Measurements from ENCODE around the gene MSH6.
A peak's percentile ranks its signal among the peaks of the same experiment; 100 is the strongest.

The MSH6 gene

GRCh38 chr2:47744074-47744473 lies 38.9 kb upstream of the MSH6 start:
- Histone ChIP-seq H3K23ac (ENCODE audit: low read length in 2 of 2) (no peak overlapping the region), H3K9me3 (ENCODE audit: control insufficient read depth, low read length) (peaks cover 15% of the 10 kb centered on the region), H3K18ac (ENCODE audit: low read depth in 1 of 2, low read length in 2 of 2) (no peak overlapping the region), H2BK5ac (ENCODE audit: low read depth, low read length, poor library complexity, severe bottlenecking) (no peak overlapping the region), H4K91ac (ENCODE audit: low read length) (no peak overlapping the region), H3K4me3 (ENCODE audit: insufficient read depth in 1 of 2, low read depth in 1 of 2, low read length in 2 of 2) (no peak overlapping the region), H2AFZ (ENCODE audit: low read depth, low read length) (no peak overlapping the region), H3K36me3 (ENCODE audit: control insufficient read depth in 1 of 2, insufficient read depth in 2 of 2, low read depth in 1 of 2, low read length in 2 of 2) (no peaks in the 10 kb centered on the region), H3K4me2 (ENCODE audit: low read length, poor library complexity, severe bottlenecking) (no peak overlapping the region), H4K8ac (ENCODE audit: low read length) (no peak overlapping the region), H3K27me3 (ENCODE audit: control insufficient read depth in 1 of 2, insufficient read depth in 1 of 2, low read length in 2 of 2) (peaks cover 31 to 40% of the 10 kb centered on the region in 2 experiments), H3K4me1 (ENCODE audit: control insufficient read depth, insufficient read depth, low read depth, low read length) (no peaks in the 10 kb centered on the region), H2AK5ac (ENCODE audit: low read length, severe bottlenecking) (no peak overlapping the region), H3K4ac (ENCODE audit: low read depth in 1 of 2, low read length in 2 of 2) (no peak overlapping the region), H2BK12ac (ENCODE audit: low read length in 2 of 2) (no peak overlapping the region), H2BK15ac (ENCODE audit: low read depth, poor library complexity, severe bottlenecking) (no peak overlapping the region), H3K9ac (ENCODE audit: low read length) (no peak overlapping the region), H3K79me1 (replicated peaks; ENCODE audit: low read length, poor library complexity, severe bottlenecking) (no peaks in the 10 kb centered on the region), H3K27ac (ENCODE audit: low read length, poor library complexity, severe bottlenecking) (no peak overlapping the region), H2BK120ac (ENCODE audit: low read depth, low read length) (no peak overlapping the region), H3K14ac (ENCODE audit: low read length in 2 of 2) (no peak overlapping the region)
- no peak for DNase-seq
- WGBS: 98% methylated on average over 2 of the region's 2 CpGs

- H2BK15ac ChIP-seq (ENCODE audit: low read depth, poor library complexity, severe bottlenecking): no peak overlapping the region
- no peak overlapping the region for H4K91ac ChIP-seq (ENCODE audit: low read length)
- 79% methylated on average over 3 of the region's 4 CpGs for WGBS
- H2BK120ac ChIP-seq (ENCODE audit: low read depth, low read length): no peak overlapping the region
- H3K4ac ChIP-seq (ENCODE audit: low read depth in 1 of 2, low read length in 2 of 2): no peak overlapping the region
- no peak overlapping the region for H3K27ac ChIP-seq (ENCODE audit: low read length, poor library complexity, severe bottlenecking)
- H3K23ac ChIP-seq (ENCODE audit: low read length in 2 of 2): no peak overlapping the region
- H3K4me2 ChIP-seq (ENCODE audit: low read length, poor library complexity, severe bottlenecking): no peak overlapping the region
- no peak overlapping the region for H3K4me3 ChIP-seq (ENCODE audit: insufficient read depth in 1 of 2, low read depth in 1 of 2, low read length in 2 of 2)
- peaks cover 11 to 20% of the 10 kb centered on the region in 2 experiments for H3K27me3 ChIP-seq (ENCODE audit: control insufficient read depth in 1 of 2, insufficient read depth in 1 of 2, low read length in 2 of 2)
- H3K36me3 ChIP-seq (ENCODE audit: control insufficient read depth in 1 of 2, insufficient read depth in 2 of 2, low read depth in 1 of 2, low read length in 2 of 2): no peaks in the 10 kb centered on the region
- H3K14ac ChIP-seq (ENCODE audit: low read length in 2 of 2): no peak overlapping the region
- no peak overlapping the region for H3K18ac ChIP-seq (ENCODE audit: low read depth in 1 of 2, low read length in 2 of 2)
- no peak overlapping the region for H2AK5ac ChIP-seq (ENCODE audit: low read length, severe bottlenecking)
- no peaks in the 10 kb centered on the region for H3K4me1 ChIP-seq (ENCODE audit: control insufficient read depth, insufficient read depth, low read depth, low read length)
- H2AFZ ChIP-seq (ENCODE audit: low read depth, low read length): no peak overlapping the region
- peaks cover 15% of the 10 kb centered on the region for H3K9me3 ChIP-seq (ENCODE audit: control insufficient read depth, low read length)
- no peak for DNase-seq
- no peaks in the 10 kb centered on the region for H3K79me1 ChIP-seq (replicated peaks; ENCODE audit: low read length, poor library complexity, severe bottlenecking)
- H2BK5ac ChIP-seq (ENCODE audit: low read depth, low read length, poor library complexity, severe bottlenecking): no peak overlapping the region
- no peak overlapping the region for H4K8ac ChIP-seq (ENCODE audit: low read length)
- H2BK12ac ChIP-seq (ENCODE audit: low read length in 2 of 2): no peak overlapping the region
- H3K9ac ChIP-seq (ENCODE audit: low read length): no peak overlapping the region
Measured at GRCh38 chr2:47747878-47748277, 35.1 kb upstream of the MSH6 start.

GRCh38 chr2:47751856-47752414 lies 31.0 kb upstream of the MSH6 start:
- Histone ChIP-seq H2BK15ac (ENCODE audit: low read depth, poor library complexity, severe bottlenecking) (no peak overlapping the region), H2BK12ac (ENCODE audit: low read length in 2 of 2) (peak overlapping the region; percentile 56 to 95), H3K9me3 (ENCODE audit: control insufficient read depth, low read length) (peaks cover 9% of the 10 kb centered on the region), H2AFZ (ENCODE audit: low read depth, low read length) (no peak overlapping the region), H3K14ac (ENCODE audit: low read length in 2 of 2) (no peak overlapping the region), H3K18ac (ENCODE audit: low read depth in 1 of 2, low read length in 2 of 2) (peak overlapping the region; percentile 84), H2BK120ac (ENCODE audit: low read depth, low read length) (no peak overlapping the region), H3K4me1 (ENCODE audit: control insufficient read depth, insufficient read depth, low read depth, low read length) (peaks cover 2% of the 10 kb centered on the region), H3K4me3 (ENCODE audit: insufficient read depth in 1 of 2, low read depth in 1 of 2, low read length in 2 of 2) (no peak overlapping the region), H3K9ac (ENCODE audit: low read length) (peak overlapping the region; percentile 53), H2AK5ac (ENCODE audit: low read length, severe bottlenecking) (no peak overlapping the region), H4K8ac (ENCODE audit: low read length) (peak overlapping the region; percentile 87), H3K36me3 (ENCODE audit: control insufficient read depth in 1 of 2, insufficient read depth in 2 of 2, low read depth in 1 of 2, low read length in 2 of 2) (no peaks in the 10 kb centered on the region), H3K4me2 (ENCODE audit: low read length, poor library complexity, severe bottlenecking) (no peak overlapping the region), H3K79me1 (replicated peaks; ENCODE audit: low read length, poor library complexity, severe bottlenecking) (no peaks in the 10 kb centered on the region), H3K27me3 (ENCODE audit: control insufficient read depth in 1 of 2, insufficient read depth in 1 of 2, low read length in 2 of 2) (no peaks in the 10 kb centered on the region), H2BK5ac (ENCODE audit: low read depth, low read length, poor library complexity, severe bottlenecking) (no peak overlapping the region), H4K91ac (ENCODE audit: low read length) (peak overlapping the region; percentile 82), H3K4ac (ENCODE audit: low read depth in 1 of 2, low read length in 2 of 2) (peak overlapping the region; percentile 80 to 86), H3K27ac (ENCODE audit: low read length, poor library complexity, severe bottlenecking) (no peak overlapping the region), H3K23ac (ENCODE audit: low read length in 2 of 2) (no peak overlapping the region)
- 71% methylated on average over 10 of the region's 10 CpGs for WGBS
- DNase-seq: peak; percentile 33

- peaks cover 2% of the 10 kb centered on the region for H3K4me1 ChIP-seq (ENCODE audit: control insufficient read depth, insufficient read depth, low read depth, low read length)
- no peak for DNase-seq
Measured at GRCh38 chr2:47767497-47767844, 15.5 kb upstream of the MSH6 start.

More at GRCh38 chr2:47767497-47767844, 15.5 kb upstream of the MSH6 start:
- no peak overlapping the region for H3K18ac ChIP-seq (ENCODE audit: low read depth in 1 of 2, low read length in 2 of 2)
- no peak overlapping the region for H3K23ac ChIP-seq (ENCODE audit: low read length in 2 of 2)
- no peak overlapping the region for H2AFZ ChIP-seq (ENCODE audit: low read depth, low read length)
- no peak overlapping the region for H2BK15ac ChIP-seq (ENCODE audit: low read depth, poor library complexity, severe bottlenecking)
- H3K9me3 ChIP-seq (ENCODE audit: control insufficient read depth, low read length): peaks cover 19% of the 10 kb centered on the region
- H2BK120ac ChIP-seq (ENCODE audit: low read depth, low read length): no peak overlapping the region
- no peak overlapping the region for H2AK5ac ChIP-seq (ENCODE audit: low read length, severe bottlenecking)
- peaks cover 0 to 7% of the 10 kb centered on the region in 2 experiments for H3K27me3 ChIP-seq (ENCODE audit: control insufficient read depth in 1 of 2, insufficient read depth in 1 of 2, low read length in 2 of 2)
- no peak overlapping the region for H3K4ac ChIP-seq (ENCODE audit: low read depth in 1 of 2, low read length in 2 of 2)
- H4K91ac ChIP-seq (ENCODE audit: low read length): no peak overlapping the region
- WGBS: 33% methylated on average over 1 of the region's 3 CpGs
- H3K4me3 ChIP-seq (ENCODE audit: insufficient read depth in 1 of 2, low read depth in 1 of 2, low read length in 2 of 2): peak overlapping the region in 1 of 2 experiments; percentile 67
- no peak overlapping the region for H3K27ac ChIP-seq (ENCODE audit: low read length, poor library complexity, severe bottlenecking)
- peak overlapping the region; percentile 62 for H3K9ac ChIP-seq (ENCODE audit: low read length)
- no peaks in the 10 kb centered on the region for H3K79me1 ChIP-seq (replicated peaks; ENCODE audit: low read length, poor library complexity, severe bottlenecking)
- peak overlapping the region; percentile 96 for H3K4me2 ChIP-seq (ENCODE audit: low read length, poor library complexity, severe bottlenecking)
- no peak overlapping the region for H4K8ac ChIP-seq (ENCODE audit: low read length)
- H3K36me3 ChIP-seq (ENCODE audit: control insufficient read depth in 1 of 2, insufficient read depth in 2 of 2, low read depth in 1 of 2, low read length in 2 of 2): no peaks in the 10 kb centered on the region
- H3K14ac ChIP-seq (ENCODE audit: low read length in 2 of 2): no peak overlapping the region
- no peak overlapping the region for H2BK12ac ChIP-seq (ENCODE audit: low read length in 2 of 2)
- H2BK5ac ChIP-seq (ENCODE audit: low read depth, low read length, poor library complexity, severe bottlenecking): no peak overlapping the region
